MCF 10A (cell line): ENCODE results near the gene GIMAP8. TPM values are rescaled to one million over a fixed set of nuclear protein-coding genes. Genes with fewer than 3 reads are reported as not detected.
"Not testable (repeated sequence)": the region's sequence is repeated elsewhere in the genome, so short reads cannot be mapped to it uniquely, and the experiment has no call there.

Experiments used
- BruUV-seq: library from RNA; stranded (reverse); fragments of 400-500 nt; replicated peaks from 2 replicates; lab custom pipeline; 2021; lab: Mats Ljungman, UMichigan
- CTCF ChIA-PET: fragments of 300-600 bp; sonication (Branson Sonifier 250); formaldehyde crosslinking; extraction: SDS; loops from one replicate; lab custom pipeline; 2021; ENCODE audit warnings: antibody characterized with exemption, inconsistent platforms; lab: Yijun Ruan, JAX
- POLR2A ChIA-PET: fragments of 300-600, 350-650 bp; sonication (Branson Sonifier 250); formaldehyde crosslinking; extraction: SDS; loops from one replicate; lab custom pipeline; 2020; ENCODE audit warnings: antibody characterized with exemption, inconsistent platforms; lab: Yijun Ruan, JAX
- DNase-seq: peaks from one replicate; pipeline ENCODE4 v3.0.0-alpha.2; 2018; ENCODE audit not compliant: unreplicated experiment
- H3K27ac Mint-ChIP-seq: one replicate; pipeline ENCODE4 v1.8.0; 2022; ENCODE audit warnings: mild to moderate bottlenecking, low read depth, mixed read lengths; ENCODE audit not compliant: unreplicated experiment
- H3K27me3 Mint-ChIP-seq: one replicate; pipeline ENCODE4 v1.8.0; 2022; ENCODE audit warnings: mixed read lengths; ENCODE audit not compliant: insufficient read depth, unreplicated experiment
- H3K36me3 Mint-ChIP-seq: one replicate; pipeline ENCODE4 v1.8.0; 2022; ENCODE audit warnings: mild to moderate bottlenecking, moderate library complexity, mixed read lengths; ENCODE audit not compliant: insufficient read depth, unreplicated experiment
- H3K4me1 Mint-ChIP-seq: one replicate; pipeline ENCODE4 v1.8.0; 2022; ENCODE audit warnings: mixed read lengths; ENCODE audit not compliant: insufficient read depth, unreplicated experiment
- H3K4me3 Mint-ChIP-seq: one replicate; pipeline ENCODE4 v1.8.0; 2022; ENCODE audit warnings: mild to moderate bottlenecking, moderate library complexity, mixed read lengths; ENCODE audit not compliant: unreplicated experiment
- H3K9me3 Mint-ChIP-seq: one replicate; pipeline ENCODE4 v1.8.0; 2022; ENCODE audit warnings: mixed read lengths; ENCODE audit not compliant: unreplicated experiment
- CTCF ChIP-seq: fragments of 200-600 bp; IDR thresholded peaks from one replicate; pipeline ENCODE4 v1.8.0; 2022; ENCODE audit warnings: antibody characterized with exemption, mild to moderate bottlenecking; ENCODE audit not compliant: unreplicated experiment
- intact Hi-C: fragments of 100-400 bp; cut with micrococcal nuclease; formaldehyde crosslinking; loops from 2 replicates; pipeline ENCODE4 v1.14.1; 2022
- total RNA-seq: library from RNA; stranded (reverse); gene quantifications from 2 replicates; pipeline ENCODE4 v1.2.3, GENCODE V29; 2022

The GIMAP8 gene
- total RNA-seq, 1 experiment from 2014 or later: not detected

GRCh38 chr7:150515248-150516147 lies 65.1 kb downstream of the GIMAP8 start:
- POLR2A ChIA-PET: no interaction called here
- TF ChIP-seq CTCF: no peak
- Mint-ChIP-seq H3K36me3 (no peaks in the 10 kb centered on the region), H3K9me3 (no peaks in the 10 kb centered on the region), H3K27ac (no peak overlapping the region), H3K4me1 (no peaks in the 10 kb centered on the region), H3K4me3 (no peak overlapping the region), H3K27me3 (peaks cover 35% of the 10 kb centered on the region)
- BruUV-seq: no TSS peak
- intact Hi-C loops: no loop called here
- CTCF ChIA-PET: no interaction called here
- DNase-seq: no peak

- H3K27me3 Mint-ChIP-seq: peaks cover 48% of the 10 kb centered on the region
- no peak overlapping the region for H3K4me3 Mint-ChIP-seq
- TF ChIP-seq CTCF: no peak
- no TSS peak for BruUV-seq
- no peaks in the 10 kb centered on the region for H3K36me3 Mint-ChIP-seq
- no peaks in the 10 kb centered on the region for H3K9me3 Mint-ChIP-seq
- POLR2A ChIA-PET: no interaction called here
- H3K27ac Mint-ChIP-seq: no peak overlapping the region
- no peaks in the 10 kb centered on the region for H3K4me1 Mint-ChIP-seq
- intact Hi-C loops: no loop called here
- CTCF ChIA-PET: no interaction called here
- DNase-seq: no peak
These were observed 66.7 kb downstream of the GIMAP8 start for GRCh38 chr7:150516956-150517745.

GRCh38 chr7:150519310-150519709 lies 68.9 kb downstream of the GIMAP8 start:
- Mint-ChIP-seq H3K4me3 (no peak overlapping the region), H3K4me1 (no peaks in the 10 kb centered on the region), H3K36me3 (no peaks in the 10 kb centered on the region), H3K27me3 (peaks cover 50% of the 10 kb centered on the region), H3K27ac (no peak overlapping the region), H3K9me3 (no peaks in the 10 kb centered on the region)
- POLR2A ChIA-PET: no interaction called here
- no peak for DNase-seq
- BruUV-seq: no TSS peak
- CTCF ChIA-PET: no interaction called here
- TF ChIP-seq CTCF: no peak
- intact Hi-C loops: no loop called here

GRCh38 chr7:150520145-150520544 lies 69.7 kb downstream of the GIMAP8 start:
- ChIA-PET CTCF (interaction anchor here (0.6 to 0.7 kb wide), 2 partner anchors 102 to 1023 kb away, joined by 3 read pairs; no protein-coding TSS in a partner anchor), POLR2A (no interaction called here)
- H3K36me3 Mint-ChIP-seq: no peaks in the 10 kb centered on the region
- intact Hi-C loops: no loop called here
- H3K4me1 Mint-ChIP-seq: no peaks in the 10 kb centered on the region
- no peak for TF ChIP-seq CTCF
- no peak for DNase-seq
- peaks cover 50% of the 10 kb centered on the region for H3K27me3 Mint-ChIP-seq
- H3K9me3 Mint-ChIP-seq: no peaks in the 10 kb centered on the region
- no TSS peak for BruUV-seq
- no peak overlapping the region for H3K4me3 Mint-ChIP-seq
- no peak overlapping the region for H3K27ac Mint-ChIP-seq

- intact Hi-C loops, BruUV-seq: not testable (repeated sequence)
These were observed 72.5 kb downstream of the GIMAP8 start for GRCh38 chr7:150522931-150523330.

More at GRCh38 chr7:150522931-150523330, 72.5 kb downstream of the GIMAP8 start:
- DNase-seq, H3K9me3 Mint-ChIP-seq, H3K36me3 Mint-ChIP-seq, POLR2A ChIA-PET, H3K4me1 Mint-ChIP-seq, H3K4me3 Mint-ChIP-seq, H3K27ac Mint-ChIP-seq, CTCF ChIA-PET: not testable (repeated sequence)
- peaks cover 34% of the 10 kb centered on the region for H3K27me3 Mint-ChIP-seq
